Kidney glomerular epithelial cell (primary cell): ENCODE data around the gene TOGARAM1.

Experiments used
- DNase-seq: peaks from one replicate; lab custom pipeline; 2025; lab: John Stamatoyannopoulos, UW

The TOGARAM1 gene

DNA sequence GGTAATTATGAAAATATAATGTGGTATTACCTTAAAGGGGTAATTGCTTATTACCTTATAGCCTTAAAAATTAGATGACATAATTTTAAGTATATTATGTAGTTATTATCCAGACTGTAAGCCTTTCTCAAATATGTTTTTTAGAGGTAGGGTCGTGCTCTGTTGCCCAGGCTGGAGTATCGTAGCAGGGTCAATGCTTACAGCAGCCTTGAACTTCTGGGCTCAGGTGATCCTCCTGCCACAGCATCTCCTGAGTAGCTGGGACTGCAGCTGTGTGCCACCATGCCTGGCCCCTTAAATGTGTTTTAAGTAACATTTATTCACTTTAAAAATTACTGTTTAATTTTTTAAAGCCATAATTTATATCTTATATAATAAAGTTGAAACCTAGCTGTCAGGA is 132.3 kb downstream of the TOGARAM1 start:
- no peak for DNase-seq

DNA sequence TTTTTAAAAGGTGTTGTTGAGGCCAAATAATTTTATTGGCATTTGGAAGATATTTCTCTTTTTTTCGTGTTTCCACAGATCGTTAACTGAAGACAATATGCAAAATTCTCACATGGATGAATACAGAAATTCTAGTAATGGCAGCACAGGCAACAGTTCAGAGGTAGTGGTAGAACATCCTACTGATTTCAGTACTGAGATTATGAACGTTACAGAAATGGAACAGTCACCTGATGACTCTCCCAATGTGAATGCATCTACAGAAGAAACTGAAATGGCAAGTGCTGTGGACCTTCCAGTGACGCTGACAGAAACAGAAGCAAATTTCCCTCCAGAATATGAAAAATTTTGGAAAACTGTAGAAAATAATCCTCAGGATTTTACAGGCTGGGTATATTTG is 133.2 kb downstream of the TOGARAM1 start:
- DNase-seq: no peak

DNA sequence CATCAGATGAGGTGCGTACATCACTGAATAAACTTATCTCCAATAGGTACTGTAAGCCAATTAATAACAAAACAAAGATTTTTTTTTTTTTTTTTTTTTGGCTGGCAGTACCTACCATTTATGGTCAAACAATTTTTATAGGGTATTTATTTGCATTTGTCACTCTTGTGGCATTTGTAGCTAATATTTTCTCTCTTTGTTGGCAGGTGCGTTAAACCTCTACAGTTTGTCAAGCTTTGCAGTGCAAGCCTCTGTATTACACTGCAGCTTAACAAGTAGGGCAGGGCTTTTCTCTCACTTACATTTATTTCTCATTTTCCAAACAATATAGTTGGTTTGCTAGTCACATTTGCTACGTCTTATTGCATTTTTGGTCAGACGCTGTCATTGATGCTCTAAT is 134.2 kb downstream of the TOGARAM1 start:
- no peak for DNase-seq

DNA sequence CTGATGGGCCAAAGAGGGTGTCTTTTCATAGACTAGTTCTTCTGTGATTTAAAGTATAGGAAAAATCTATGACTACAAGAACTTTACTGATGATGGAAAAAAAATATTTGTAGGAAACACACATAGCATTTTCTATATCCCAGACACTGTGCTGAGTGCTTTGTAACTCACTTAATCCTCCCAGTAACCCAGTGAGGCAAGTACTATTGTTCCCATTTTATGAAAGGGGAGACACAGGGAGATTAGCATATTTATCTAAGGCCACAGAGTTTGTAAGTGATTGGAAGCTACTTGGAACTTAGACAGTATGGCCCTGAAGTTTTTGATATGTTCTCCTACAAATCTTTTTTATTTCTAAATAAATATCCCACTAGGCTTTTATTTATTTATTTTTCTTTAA is 141.8 kb downstream of the TOGARAM1 start:
- DNase-seq: no peak

DNA sequence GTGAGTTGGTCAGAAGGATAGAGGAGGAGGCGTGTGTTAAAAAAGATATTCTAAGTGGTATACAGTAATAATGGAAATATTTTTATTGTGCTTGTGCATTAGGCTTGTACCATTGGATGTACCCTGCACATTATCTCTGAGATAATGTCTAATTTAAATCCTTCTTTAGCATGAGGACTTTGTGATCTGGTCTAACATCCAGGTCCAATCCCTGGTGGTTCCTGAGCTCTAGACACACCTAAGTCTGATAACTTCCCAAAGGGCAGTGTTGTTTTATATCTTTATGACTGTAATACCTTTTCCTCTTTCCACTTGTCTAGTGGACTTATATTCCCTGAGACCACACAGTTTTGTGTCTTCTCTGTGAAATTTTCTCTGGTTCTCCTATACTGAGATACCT is 142.6 kb downstream of the TOGARAM1 start:
- DNase-seq: no peak

DNA sequence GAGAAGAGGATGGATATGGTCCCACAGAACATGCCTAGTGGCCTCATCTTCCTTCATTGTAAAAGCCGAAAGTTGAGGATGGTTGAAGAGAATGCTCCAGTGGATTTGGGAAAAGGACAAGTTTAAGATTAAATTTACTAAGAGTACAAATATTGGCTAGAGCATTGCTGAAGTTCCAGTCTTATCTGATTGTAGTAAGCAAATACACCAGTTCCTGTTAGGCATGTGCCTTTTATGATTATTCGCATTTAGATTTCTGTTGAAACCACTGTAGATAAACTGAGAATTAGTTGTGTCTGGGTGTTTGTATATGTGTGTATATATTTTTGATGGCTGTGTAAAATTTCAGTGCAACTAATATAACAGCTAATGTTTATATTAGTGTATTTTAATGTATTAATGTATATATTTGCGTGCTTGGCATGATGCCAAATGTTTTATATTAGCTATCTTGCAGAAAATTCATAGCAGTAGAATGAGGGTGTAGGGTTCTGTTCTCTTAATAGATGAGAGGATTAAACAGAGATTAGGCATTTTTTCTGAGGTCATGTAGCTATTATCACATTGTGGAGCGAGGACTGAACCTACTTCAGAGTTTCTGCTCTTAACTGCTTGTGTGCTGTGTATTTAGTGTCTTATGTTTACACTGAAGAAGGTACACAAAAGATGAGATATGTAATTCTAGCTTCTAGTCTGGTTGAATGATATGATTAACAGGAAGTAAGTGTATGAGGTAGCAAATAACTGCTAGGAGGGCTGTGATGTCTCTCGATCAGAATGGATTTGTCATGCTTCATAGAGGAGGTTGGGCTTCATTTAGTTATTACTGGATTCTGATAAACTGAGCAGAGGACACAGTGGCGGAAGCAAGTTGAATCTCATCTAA is 151.1 kb downstream of the TOGARAM1 start:
- no peak for DNase-seq

DNA sequence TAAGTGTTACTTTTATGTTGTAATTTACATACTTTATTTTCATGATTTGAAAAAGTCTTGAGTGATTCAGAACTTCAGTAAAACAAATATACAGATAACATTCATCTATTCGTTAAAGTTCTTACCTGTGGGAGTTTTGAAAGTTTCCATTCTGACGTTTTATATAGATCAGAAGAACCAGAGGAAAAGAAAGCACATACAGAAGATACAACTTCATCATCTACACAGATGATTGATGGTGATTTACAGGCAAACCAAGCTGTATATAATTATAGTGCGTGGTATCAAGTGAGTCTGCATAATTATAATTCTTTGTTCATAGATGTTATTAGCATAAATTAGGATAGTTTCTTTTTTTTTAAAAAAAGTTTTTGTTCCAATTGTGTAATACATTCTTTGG is 152.3 kb downstream of the TOGARAM1 start:
- DNase-seq: no peak

DNA sequence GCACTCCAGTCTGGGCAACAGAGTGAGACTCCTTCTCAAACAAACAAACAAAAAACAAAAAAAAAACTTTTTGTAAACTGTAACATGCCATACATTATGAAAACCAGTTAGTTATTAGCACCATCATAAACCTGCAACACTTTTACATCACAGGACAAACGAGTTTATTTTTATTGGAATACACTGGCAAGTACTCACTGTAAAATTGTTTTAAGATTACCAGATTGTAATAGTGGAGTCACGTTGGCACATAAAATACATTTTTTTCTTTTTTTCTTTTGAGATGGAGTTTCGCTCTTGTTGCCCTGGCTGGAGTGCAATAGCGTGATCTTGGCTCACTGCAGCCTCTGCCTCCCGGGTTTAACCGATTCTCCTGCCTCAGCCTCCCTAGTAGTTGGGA is 156.6 kb downstream of the TOGARAM1 start:
- DNase-seq: no peak

DNA sequence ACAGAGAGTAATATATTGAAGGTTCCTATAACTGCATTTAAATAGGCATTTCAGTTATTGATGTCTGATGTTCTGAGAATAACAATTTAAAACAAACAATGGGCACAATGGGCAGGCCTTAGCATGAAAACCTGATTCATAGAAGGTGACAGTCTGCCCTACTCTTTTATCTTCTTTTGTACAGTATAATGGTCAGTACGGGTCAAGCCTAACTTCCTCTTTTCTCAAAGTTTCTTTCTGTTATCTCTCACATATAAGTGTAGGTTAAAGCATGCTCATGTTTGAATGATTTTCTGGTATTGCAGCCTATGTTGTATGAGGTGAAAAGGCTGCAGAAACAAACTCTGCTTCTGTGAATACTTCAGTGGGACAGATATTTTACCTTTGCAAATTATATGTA is 158.1 kb downstream of the TOGARAM1 start:
- no peak for DNase-seq

DNA sequence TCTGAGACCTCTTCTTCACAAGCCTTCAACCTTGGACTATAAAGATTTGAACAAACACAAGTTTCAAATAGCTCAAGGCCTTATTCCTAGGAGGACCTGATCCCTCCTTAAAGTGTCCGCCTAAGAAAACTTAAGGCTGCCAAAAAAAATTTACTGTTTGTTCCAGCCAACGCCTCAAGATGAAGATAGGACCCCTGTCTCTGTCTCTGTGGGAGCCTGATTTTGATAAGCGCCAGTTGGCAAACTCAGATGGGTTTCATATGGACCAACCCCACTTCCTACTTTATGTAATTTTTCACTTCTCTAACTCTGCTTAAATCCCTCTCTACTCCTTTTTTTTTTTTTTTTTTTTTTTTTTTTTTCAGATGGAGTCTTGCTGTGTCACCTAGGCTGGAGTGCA is 161.3 kb downstream of the TOGARAM1 start:
- DNase-seq: no peak
